Fibroblast of lung (primary cell): Measurements from ENCODE around the gene UBA1. TPM values are rescaled to one million over a fixed set of nuclear protein-coding genes. Genes with fewer than 3 reads are reported as not detected.

Experiments used
- DNase-seq, 2 donors: peaks; one replicate each; pipeline versions ENCODE4 v3.0.0 to v3.0.0-alpha.2; 2010; ENCODE audit warnings: low read depth in 2 of 2
- H2AFZ ChIP-seq: 2 replicates; pipeline ENCODE4 v1.5.1; 2012; ENCODE audit warnings: low read length, control low read depth, inconsistent platforms
- H3K27ac ChIP-seq: 2 replicates; pipeline ENCODE4 v1.5.1; 2011; ENCODE audit warnings: low read length, control low read depth; ENCODE audit not compliant: insufficient read depth
- H3K27me3 ChIP-seq: 2 replicates; pipeline ENCODE4 v1.5.1; 2011; ENCODE audit warnings: mild to moderate bottlenecking, low read length; ENCODE audit not compliant: control insufficient read depth, insufficient read depth
- H3K36me3 ChIP-seq: 2 replicates; pipeline ENCODE4 v1.5.1; 2011; ENCODE audit warnings: low read length; ENCODE audit not compliant: control insufficient read depth, insufficient read depth
- H3K4me1 ChIP-seq: 2 replicates; pipeline ENCODE4 v1.5.1; 2011; ENCODE audit warnings: low read length; ENCODE audit not compliant: control insufficient read depth, insufficient read depth; ENCODE audit errors: extremely low read depth
- H3K4me2 ChIP-seq: 2 replicates; pipeline ENCODE4 v1.5.1; 2011; ENCODE audit warnings: low read length, control low read depth; ENCODE audit not compliant: insufficient read depth; ENCODE audit errors: extremely low read depth
- H3K4me3 ChIP-seq, 4 experiments: fragments of 200-600 bp in 1 of 4; sonication (generic) in 1 of 4; replicated peaks in 1 of 4; 2 replicates each; pipeline ENCODE4 v1.5.1; 2011 to 2016; ENCODE audit warnings: low read length in 4 of 4, low read depth in 3 of 4, mild to moderate bottlenecking in 3 of 4, control low read depth in 2 of 4, inconsistent platforms in 1 of 4, mixed read lengths in 1 of 4; ENCODE audit not compliant: insufficient read depth in 1 of 4; ENCODE audit errors: control extremely low read depth in 1 of 4
- H3K79me2 ChIP-seq: 2 replicates; pipeline ENCODE4 v1.5.1; 2012; ENCODE audit warnings: mild to moderate bottlenecking, low read length, inconsistent platforms; ENCODE audit not compliant: control insufficient read depth, insufficient read depth
- H3K9ac ChIP-seq: 2 replicates; pipeline ENCODE4 v1.5.1; 2011; ENCODE audit warnings: mild to moderate bottlenecking, low read length, control low read depth; ENCODE audit not compliant: insufficient read depth
- H3K9me3 ChIP-seq: 2 replicates; pipeline ENCODE4 v1.5.1; 2012; ENCODE audit warnings: low read depth, low read length; ENCODE audit not compliant: control insufficient read depth, insufficient read depth
- H4K20me1 ChIP-seq: 2 replicates; pipeline ENCODE4 v1.5.1; 2011; ENCODE audit warnings: low read length; ENCODE audit not compliant: control insufficient read depth, insufficient read depth; ENCODE audit errors: extremely low read depth
- EZH2 ChIP-seq: IDR thresholded peaks from 2 replicates; pipeline ENCODE4 v1.5.1; 2012; ENCODE audit warnings: low read length, control low read depth, mild to moderate bottlenecking; ENCODE audit errors: missing control alignments
- polyA plus RNA-seq, 2 donors: library from polyadenylated mRNA; depleted of rRNA in 1 of 2; stranded (reverse) in 1 of 2; unstranded in 1 of 2; fragments of >200 nt; gene quantifications; 2 replicates each; pipeline ENCODE4 v1.2.1, GENCODE V29; 2011 to 2012; ENCODE audit warnings: missing spikeins in 1 of 2
- total RNA-seq: library from RNA; depleted of rRNA; stranded (reverse); fragments of >200 nt; gene quantifications from 2 replicates; pipeline ENCODE4 v1.2.1, GENCODE V29; 2014
- TF ChIP-seq, protein P1 (sequence below), 2 donors: IDR thresholded peaks in 1 of 2; conservative IDR thresholded peaks in 1 of 2; 1 replicate in 1 of 2; 2 replicates in 1 of 2; pipeline ENCODE4 v1.5.1; 2011 to 2012; ENCODE audit warnings: low read length in 2 of 2, control low read depth in 1 of 2, inconsistent platforms in 1 of 2, low read depth in 1 of 2, mild to moderate bottlenecking in 1 of 2

Gene UBA1
- total and polyA plus RNA-seq, 2 donors (not counting 1 experiment from before 2014, with no cell fraction given) = 135 to 158 TPM

DNA sequence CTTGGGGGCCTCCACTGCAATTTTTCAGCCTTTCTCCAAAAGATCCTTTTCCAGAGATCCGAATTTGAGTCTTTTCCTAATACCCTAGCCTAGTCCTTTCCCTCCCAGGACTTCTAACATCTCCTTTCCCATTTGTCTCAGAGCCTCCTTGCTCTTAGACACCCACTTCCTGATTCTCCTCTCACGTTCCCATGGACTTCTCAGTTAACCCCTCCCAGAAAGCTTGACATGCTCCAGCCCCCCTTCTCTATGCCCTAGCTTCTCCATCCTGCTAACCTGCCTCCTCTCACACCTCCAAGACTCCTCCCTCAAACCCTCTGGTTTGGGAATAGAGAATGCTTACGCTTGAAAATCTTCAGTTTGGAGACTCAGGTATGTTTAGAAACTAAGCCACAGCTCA lies 2.5 kb downstream of the UBA1 start:
- Histone ChIP-seq H3K4me1 (peaks cover 18% of the 10 kb centered on the region), H3K4me2 (peak overlapping the region; percentile 34), H4K20me1 (no peaks in the 10 kb centered on the region), H3K79me2 (peaks cover 62% of the 10 kb centered on the region), H3K4me3 (peak overlapping the region in 2 of 4 experiments; percentile 27 to 42), H2AFZ (no peak overlapping the region), H3K27me3 (no peaks in the 10 kb centered on the region), H3K9me3 (no peaks in the 10 kb centered on the region), H3K27ac (no peak overlapping the region), H3K36me3 (peaks cover 16% of the 10 kb centered on the region), H3K9ac (no peak overlapping the region)
- no peak for DNase-seq
- TF ChIP-seq, protein P1, sequence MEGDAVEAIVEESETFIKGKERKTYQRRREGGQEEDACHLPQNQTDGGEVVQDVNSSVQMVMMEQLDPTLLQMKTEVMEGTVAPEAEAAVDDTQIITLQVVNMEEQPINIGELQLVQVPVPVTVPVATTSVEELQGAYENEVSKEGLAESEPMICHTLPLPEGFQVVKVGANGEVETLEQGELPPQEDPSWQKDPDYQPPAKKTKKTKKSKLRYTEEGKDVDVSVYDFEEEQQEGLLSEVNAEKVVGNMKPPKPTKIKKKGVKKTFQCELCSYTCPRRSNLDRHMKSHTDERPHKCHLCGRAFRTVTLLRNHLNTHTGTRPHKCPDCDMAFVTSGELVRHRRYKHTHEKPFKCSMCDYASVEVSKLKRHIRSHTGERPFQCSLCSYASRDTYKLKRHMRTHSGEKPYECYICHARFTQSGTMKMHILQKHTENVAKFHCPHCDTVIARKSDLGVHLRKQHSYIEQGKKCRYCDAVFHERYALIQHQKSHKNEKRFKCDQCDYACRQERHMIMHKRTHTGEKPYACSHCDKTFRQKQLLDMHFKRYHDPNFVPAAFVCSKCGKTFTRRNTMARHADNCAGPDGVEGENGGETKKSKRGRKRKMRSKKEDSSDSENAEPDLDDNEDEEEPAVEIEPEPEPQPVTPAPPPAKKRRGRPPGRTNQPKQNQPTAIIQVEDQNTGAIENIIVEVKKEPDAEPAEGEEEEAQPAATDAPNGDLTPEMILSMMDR (conservative IDR thresholded peaks at IDR 0.05 in 1 of 2, IDR thresholded peaks at IDR 0.05 in 1 of 2; ENCODE audit: low read depth in 1 of 2, low read length in 2 of 2) = no peak
- no peak for TF ChIP-seq EZH2

DNA sequence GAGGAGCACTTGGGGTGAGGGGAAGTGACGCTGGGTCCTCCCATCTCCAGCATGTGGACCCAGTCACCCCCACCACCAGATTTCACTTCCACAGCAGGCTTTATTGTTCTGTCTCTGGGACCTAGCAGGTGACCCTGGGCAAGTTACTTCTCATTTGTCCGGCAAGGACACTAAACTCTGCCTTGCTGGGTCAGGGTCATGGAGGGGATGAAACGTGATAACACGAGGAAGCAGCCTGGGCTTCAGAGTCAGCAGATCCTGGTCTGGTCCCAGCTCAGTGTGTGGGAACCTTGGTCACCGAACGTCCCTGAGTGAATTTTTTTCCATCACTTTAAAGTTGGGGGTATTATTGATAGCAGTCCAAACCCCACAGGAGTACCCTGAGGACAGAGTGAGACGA lies 3.9 kb downstream of the UBA1 start:
- no peak for DNase-seq
- peaks cover 28% of the 10 kb centered on the region for H3K36me3 ChIP-seq

DNA sequence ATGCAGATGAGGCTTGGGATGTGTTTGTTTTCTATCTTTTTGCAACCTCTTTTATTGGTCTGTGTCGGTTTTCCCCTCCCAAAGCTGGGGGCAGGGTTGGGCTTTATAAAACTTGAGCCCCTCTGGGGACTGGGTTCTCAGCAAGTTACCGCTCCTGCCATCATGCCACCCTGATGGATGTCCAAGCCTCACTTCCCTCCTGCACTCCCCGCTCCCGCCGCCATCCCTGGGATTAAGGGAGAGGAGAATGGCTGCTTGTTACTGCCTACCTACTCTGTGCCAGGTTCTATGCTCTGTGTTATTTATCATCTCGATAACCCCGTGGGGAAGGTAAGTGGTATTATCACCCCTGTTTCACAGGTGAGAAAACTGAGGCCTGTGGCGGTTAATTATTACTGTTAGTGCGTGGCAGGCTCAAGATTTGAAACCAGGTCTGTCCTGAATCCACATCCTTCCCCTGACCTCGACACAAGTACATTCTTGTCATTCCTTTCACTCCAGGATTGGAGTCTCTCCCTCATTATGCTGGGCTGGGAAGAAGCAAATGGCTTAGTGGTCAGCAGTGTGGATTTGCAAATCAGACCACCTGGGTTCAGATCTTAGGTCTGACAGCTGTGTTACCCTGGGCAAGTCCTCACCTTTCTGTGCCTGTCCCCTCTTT lies 4.5 kb downstream of the UBA1 start:
- no peak overlapping the region for H3K27ac ChIP-seq
- no peaks in the 10 kb centered on the region for H4K20me1 ChIP-seq
- H3K9ac ChIP-seq = no peak overlapping the region
- H3K27me3 ChIP-seq = no peaks in the 10 kb centered on the region
- H3K36me3 ChIP-seq = peaks cover 34% of the 10 kb centered on the region
- DNase-seq = peak in 1 of 2 donors; percentile 72
- no peak overlapping the region for H2AFZ ChIP-seq
- H3K9me3 ChIP-seq = no peaks in the 10 kb centered on the region
- H3K4me1 ChIP-seq = peaks cover 17% of the 10 kb centered on the region
- peaks cover 67% of the 10 kb centered on the region for H3K79me2 ChIP-seq
- TF ChIP-seq EZH2 = no peak
- TF ChIP-seq, protein P1 (conservative IDR thresholded peaks at IDR 0.05 in 1 of 2, IDR thresholded peaks at IDR 0.05 in 1 of 2; ENCODE audit: low read depth in 1 of 2, low read length in 2 of 2) = no peak
- peak overlapping the region in 1 of 4 experiments; percentile 42 for H3K4me3 ChIP-seq
- H3K4me2 ChIP-seq = peak overlapping the region; percentile 68

More for the DNA sequence above, 3.9 kb downstream of the UBA1 start:
- no peak overlapping the region for H3K9ac ChIP-seq
- no peaks in the 10 kb centered on the region for H3K27me3 ChIP-seq
- peak overlapping the region in 3 of 4 experiments; percentile 2 to 42 (median 16) for H3K4me3 ChIP-seq
- H2AFZ ChIP-seq = no peak overlapping the region
- no peaks in the 10 kb centered on the region for H4K20me1 ChIP-seq
- peak overlapping the region; percentile 59 for H3K4me2 ChIP-seq
- no peaks in the 10 kb centered on the region for H3K9me3 ChIP-seq
- no peak overlapping the region for H3K27ac ChIP-seq
- TF ChIP-seq, protein P1 (conservative IDR thresholded peaks at IDR 0.05 in 1 of 2, IDR thresholded peaks at IDR 0.05 in 1 of 2; ENCODE audit: low read depth in 1 of 2, low read length in 2 of 2) = no peak
- TF ChIP-seq EZH2 = no peak
- peaks cover 18% of the 10 kb centered on the region for H3K4me1 ChIP-seq
- H3K79me2 ChIP-seq = peaks cover 67% of the 10 kb centered on the region
